Activated naive CD8-positive, alpha-beta T cell treated with anti-CD3 and anti-CD28 coated beads, Interleukin-2, amount 50 U/mL, for 24 hours (primary cell): ENCODE data around the gene SGCD.

Source experiments
- ATAC-seq: fragments of 150-1000 bp; cut with Tn5 transposase; one replicate; pipeline ENCODE4 v1.10.0; 2021
- DNase-seq: peaks from one replicate; pipeline ENCODE4 v3.0.0; 2021
- H3K27ac Mint-ChIP-seq: one replicate; pipeline ENCODE4 v1.8.0; 2021; ENCODE audit warnings: mild to moderate bottlenecking, mixed read lengths
- H3K27me3 Mint-ChIP-seq: one replicate; pipeline ENCODE4 v1.8.0; 2021; ENCODE audit warnings: mixed read lengths
- H3K36me3 Mint-ChIP-seq: one replicate; pipeline ENCODE4 v1.8.0; 2021; ENCODE audit warnings: low read depth, mixed read lengths
- H3K4me1 Mint-ChIP-seq: one replicate; pipeline ENCODE4 v1.8.0; 2021; ENCODE audit warnings: mixed read lengths
- H3K4me3 Mint-ChIP-seq: one replicate; pipeline ENCODE4 v1.8.0; 2021; ENCODE audit warnings: mild to moderate bottlenecking, moderate library complexity, mixed read lengths
- H3K9me3 Mint-ChIP-seq: one replicate; pipeline ENCODE4 v1.8.0; 2021; ENCODE audit warnings: mixed read lengths

Gene SGCD

GRCh38 chr5:156475182-156476157 lies 148.5 kb downstream of the SGCD start:
- H3K27ac Mint-ChIP-seq = no peak overlapping the region
- H3K36me3 Mint-ChIP-seq = no peaks in the 10 kb centered on the region
- no peaks in the 10 kb centered on the region for H3K9me3 Mint-ChIP-seq
- no peak for ATAC-seq
- H3K27me3 Mint-ChIP-seq = peaks cover 4% of the 10 kb centered on the region
- no peak overlapping the region for H3K4me3 Mint-ChIP-seq
- H3K4me1 Mint-ChIP-seq = peaks cover 8% of the 10 kb centered on the region
- no peak for DNase-seq

GRCh38 chr5:156476158-156476551 lies 149.2 kb downstream of the SGCD start:
- ATAC-seq = no peak
- H3K9me3 Mint-ChIP-seq = no peaks in the 10 kb centered on the region

GRCh38 chr5:156476678-156477077 lies 149.7 kb downstream of the SGCD start:
- Mint-ChIP-seq H3K9me3 (no peaks in the 10 kb centered on the region), H3K27ac (no peak overlapping the region), H3K4me3 (no peak overlapping the region), H3K36me3 (no peaks in the 10 kb centered on the region), H3K4me1 (peaks cover 6% of the 10 kb centered on the region), H3K27me3 (peaks cover 3% of the 10 kb centered on the region)
- DNase-seq (no peak), ATAC-seq (no peak)

More at GRCh38 chr5:156476158-156476551, 149.2 kb downstream of the SGCD start:
- DNase-seq = no peak
- H3K27ac Mint-ChIP-seq = no peak overlapping the region
- peaks cover 8% of the 10 kb centered on the region for H3K4me1 Mint-ChIP-seq
- H3K27me3 Mint-ChIP-seq = peaks cover 3% of the 10 kb centered on the region
- H3K4me3 Mint-ChIP-seq = no peak overlapping the region
- H3K36me3 Mint-ChIP-seq = no peaks in the 10 kb centered on the region

- H3K36me3 Mint-ChIP-seq = no peaks in the 10 kb centered on the region
- DNase-seq (no peak), ATAC-seq (no peak)
- peaks cover 2% of the 10 kb centered on the region for H3K4me1 Mint-ChIP-seq
- peaks cover 3% of the 10 kb centered on the region for H3K27me3 Mint-ChIP-seq
- no peak overlapping the region for H3K4me3 Mint-ChIP-seq
- H3K27ac Mint-ChIP-seq = no peak overlapping the region
- no peaks in the 10 kb centered on the region for H3K9me3 Mint-ChIP-seq
These were observed 150.2 kb downstream of the SGCD start for GRCh38 chr5:156477196-156477595.

- Mint-ChIP-seq H3K4me1 (no peaks in the 10 kb centered on the region), H3K27me3 (no peaks in the 10 kb centered on the region), H3K9me3 (no peaks in the 10 kb centered on the region), H3K36me3 (no peaks in the 10 kb centered on the region), H3K27ac (no peak overlapping the region), H3K4me3 (no peak overlapping the region)
- ATAC-seq (peak; percentile 57), DNase-seq (peak; percentile 4)
These were observed 152.9 kb downstream of the SGCD start for GRCh38 chr5:156479849-156480248.

- Mint-ChIP-seq H3K36me3 (no peaks in the 10 kb centered on the region), H3K27me3 (no peaks in the 10 kb centered on the region), H3K9me3 (peaks cover 2% of the 10 kb centered on the region), H3K27ac (no peak overlapping the region), H3K4me3 (no peak overlapping the region), H3K4me1 (no peaks in the 10 kb centered on the region)
- ATAC-seq = no peak
- DNase-seq = no peak
These were observed 154.8 kb downstream of the SGCD start for GRCh38 chr5:156481741-156482140.

GRCh38 chr5:156482818-156483217 lies 155.9 kb downstream of the SGCD start:
- no peak overlapping the region for H3K4me3 Mint-ChIP-seq
- no peak for ATAC-seq
- H3K36me3 Mint-ChIP-seq = no peaks in the 10 kb centered on the region
- H3K9me3 Mint-ChIP-seq = peaks cover 9% of the 10 kb centered on the region
- no peak overlapping the region for H3K27ac Mint-ChIP-seq
- no peaks in the 10 kb centered on the region for H3K27me3 Mint-ChIP-seq
- H3K4me1 Mint-ChIP-seq = no peaks in the 10 kb centered on the region
- no peak for DNase-seq

GRCh38 chr5:156486394-156487238 lies 159.7 kb downstream of the SGCD start:
- ATAC-seq = no peak
- Mint-ChIP-seq H3K9me3 (peaks cover 12% of the 10 kb centered on the region), H3K4me3 (no peak overlapping the region), H3K36me3 (no peaks in the 10 kb centered on the region), H3K4me1 (no peaks in the 10 kb centered on the region), H3K27me3 (peaks cover 2% of the 10 kb centered on the region), H3K27ac (no peak overlapping the region)
- DNase-seq = no peak

- Mint-ChIP-seq H3K36me3 (no peaks in the 10 kb centered on the region), H3K27ac (no peak overlapping the region), H3K4me1 (no peaks in the 10 kb centered on the region), H3K27me3 (peaks cover 2% of the 10 kb centered on the region), H3K9me3 (peaks cover 10% of the 10 kb centered on the region), H3K4me3 (no peak overlapping the region)
- no peak for DNase-seq
- ATAC-seq = no peak
These were observed 164.8 kb downstream of the SGCD start for GRCh38 chr5:156491766-156492165.

GRCh38 chr5:156496291-156496690 lies 169.3 kb downstream of the SGCD start:
- Mint-ChIP-seq H3K9me3 (no peaks in the 10 kb centered on the region), H3K4me1 (no peaks in the 10 kb centered on the region), H3K27me3 (no peaks in the 10 kb centered on the region), H3K4me3 (no peak overlapping the region), H3K27ac (no peak overlapping the region), H3K36me3 (no peaks in the 10 kb centered on the region)
- ATAC-seq (no peak), DNase-seq (no peak)

GRCh38 chr5:156497804-156498208 lies 170.8 kb downstream of the SGCD start:
- ATAC-seq (no peak), DNase-seq (no peak)
- Mint-ChIP-seq H3K27me3 (peaks cover 2% of the 10 kb centered on the region), H3K36me3 (no peaks in the 10 kb centered on the region), H3K9me3 (no peaks in the 10 kb centered on the region), H3K27ac (no peak overlapping the region), H3K4me3 (no peak overlapping the region), H3K4me1 (no peaks in the 10 kb centered on the region)

GRCh38 chr5:156498226-156498980 lies 171.4 kb downstream of the SGCD start:
- ATAC-seq = no peak
- Mint-ChIP-seq H3K4me3 (no peak overlapping the region), H3K36me3 (no peaks in the 10 kb centered on the region), H3K4me1 (no peaks in the 10 kb centered on the region), H3K9me3 (no peaks in the 10 kb centered on the region), H3K27ac (no peak overlapping the region), H3K27me3 (peaks cover 2% of the 10 kb centered on the region)
- no peak for DNase-seq

- Mint-ChIP-seq H3K9me3 (no peaks in the 10 kb centered on the region), H3K4me1 (no peaks in the 10 kb centered on the region), H3K36me3 (no peaks in the 10 kb centered on the region), H3K27ac (no peak overlapping the region), H3K27me3 (peaks cover 4% of the 10 kb centered on the region), H3K4me3 (no peak overlapping the region)
- DNase-seq (no peak), ATAC-seq (no peak)
These were observed 173.8 kb downstream of the SGCD start for GRCh38 chr5:156500755-156501154.

- no peak for ATAC-seq
- DNase-seq = no peak
- H3K36me3 Mint-ChIP-seq = no peaks in the 10 kb centered on the region
- no peaks in the 10 kb centered on the region for H3K9me3 Mint-ChIP-seq
- peaks cover 4% of the 10 kb centered on the region for H3K27me3 Mint-ChIP-seq
- no peak overlapping the region for H3K4me3 Mint-ChIP-seq
- no peaks in the 10 kb centered on the region for H3K4me1 Mint-ChIP-seq
- no peak overlapping the region for H3K27ac Mint-ChIP-seq
These were observed 178.1 kb downstream of the SGCD start for GRCh38 chr5:156505101-156505500.
